SU-DHL-6 (cell line): ENCODE data around the gene SERPINA3.
"Not testable (repeated sequence)": the region's sequence is repeated elsewhere in the genome, so short reads cannot be mapped to it uniquely, and the experiment has no call there.

Experiments
- H2AFZ ChIP-seq: fragments of 200-600 bp; sonication (generic); 2 replicates; pipeline ENCODE4 v1.6.1; 2014; ENCODE audit warnings: low read depth, mild to moderate bottlenecking, moderate library complexity, mixed read lengths, antibody characterized with exemption, low read length; ENCODE audit not compliant: severe bottlenecking
- H3F3A ChIP-seq: fragments of 200-600 bp; shearing (Covaris generic); 2 replicates; pipeline ENCODE4 v1.6.0; 2016; ENCODE audit warnings: antibody characterized with exemption, mild to moderate bottlenecking; ENCODE audit not compliant: insufficient read depth
- H3K27ac ChIP-seq: fragments of 200-600 bp; sonication (generic); 2 replicates; pipeline ENCODE4 v1.5.1; 2016; ENCODE audit warnings: low read depth, mild to moderate bottlenecking, low read length, moderate library complexity, mixed read lengths
- H3K27me3 ChIP-seq: fragments of 200-600 bp; sonication (generic), shearing (Covaris generic); 2 replicates; pipeline ENCODE4 v1.6.0; 2014; ENCODE audit warnings: mild to moderate bottlenecking, low read length
- H3K36me3 ChIP-seq: fragments of 200-600 bp; sonication (generic); 2 replicates; pipeline ENCODE4 v1.6.1; 2014; ENCODE audit warnings: mild to moderate bottlenecking, low read length, mixed read lengths
- H3K4me2 ChIP-seq: fragments of 300-600, 200-600 bp; shearing (Covaris generic), sonication (generic); 2 replicates; pipeline ENCODE4 v1.6.0; 2014; ENCODE audit warnings: low read length, low read depth, mild to moderate bottlenecking; ENCODE audit not compliant: poor library complexity, severe bottlenecking
- H3K4me3 ChIP-seq: fragments of 200-600 bp; sonication (generic); 2 replicates; pipeline ENCODE4 v1.5.1; 2014; ENCODE audit warnings: antibody characterized with exemption, low read length, mild to moderate bottlenecking, mixed read lengths; ENCODE audit not compliant: insufficient read depth, poor library complexity, severe bottlenecking
- H3K79me2 ChIP-seq: fragments of 200-600 bp; sonication (generic); 2 replicates; pipeline ENCODE4 v1.6.1; 2014; ENCODE audit warnings: mild to moderate bottlenecking, low read length, moderate library complexity; ENCODE audit not compliant: insufficient read depth
- H3K9ac ChIP-seq: fragments of 200-600 bp; sonication (generic); 2 replicates; pipeline ENCODE4 v1.7.0; 2014; ENCODE audit warnings: mild to moderate bottlenecking, low read length
- H3K9me2 ChIP-seq: fragments of 200-600 bp; sonication (generic); replicated peaks from 2 replicates; pipeline ENCODE4 v1.6.1; 2014; ENCODE audit warnings: low read length; ENCODE audit not compliant: insufficient read depth
- H3K9me3 ChIP-seq: fragments of 200-600 bp; sonication (generic); 2 replicates; pipeline ENCODE4 v1.6.1; 2014; ENCODE audit warnings: low read length, mixed read lengths; ENCODE audit not compliant: insufficient read depth
- H4K20me1 ChIP-seq: fragments of 200-600 bp; sonication (generic); 2 replicates; pipeline ENCODE4 v1.6.1; 2014; ENCODE audit warnings: low read depth, mild to moderate bottlenecking, antibody characterized with exemption, low read length, moderate library complexity, mixed read lengths
- EZH2phosphoT487 ChIP-seq: fragments of 200-600 bp; sonication (generic), shearing (Covaris generic); conservative IDR thresholded peaks from 2 replicates; pipeline ENCODE4 v1.6.1; 2018; ENCODE audit warnings: mild to moderate bottlenecking, antibody characterized with exemption, low read length, moderate library complexity, mixed read lengths
- TF ChIP-seq, protein P1 (sequence below): fragments of 200-600 bp; sonication (generic); IDR thresholded peaks from one replicate; pipeline ENCODE4 v1.5.1; 2017; ENCODE audit warnings: antibody characterized with exemption, mild to moderate bottlenecking, low read length, moderate library complexity; ENCODE audit not compliant: insufficient read depth, poor library complexity, severe bottlenecking

Gene SERPINA3

DNA sequence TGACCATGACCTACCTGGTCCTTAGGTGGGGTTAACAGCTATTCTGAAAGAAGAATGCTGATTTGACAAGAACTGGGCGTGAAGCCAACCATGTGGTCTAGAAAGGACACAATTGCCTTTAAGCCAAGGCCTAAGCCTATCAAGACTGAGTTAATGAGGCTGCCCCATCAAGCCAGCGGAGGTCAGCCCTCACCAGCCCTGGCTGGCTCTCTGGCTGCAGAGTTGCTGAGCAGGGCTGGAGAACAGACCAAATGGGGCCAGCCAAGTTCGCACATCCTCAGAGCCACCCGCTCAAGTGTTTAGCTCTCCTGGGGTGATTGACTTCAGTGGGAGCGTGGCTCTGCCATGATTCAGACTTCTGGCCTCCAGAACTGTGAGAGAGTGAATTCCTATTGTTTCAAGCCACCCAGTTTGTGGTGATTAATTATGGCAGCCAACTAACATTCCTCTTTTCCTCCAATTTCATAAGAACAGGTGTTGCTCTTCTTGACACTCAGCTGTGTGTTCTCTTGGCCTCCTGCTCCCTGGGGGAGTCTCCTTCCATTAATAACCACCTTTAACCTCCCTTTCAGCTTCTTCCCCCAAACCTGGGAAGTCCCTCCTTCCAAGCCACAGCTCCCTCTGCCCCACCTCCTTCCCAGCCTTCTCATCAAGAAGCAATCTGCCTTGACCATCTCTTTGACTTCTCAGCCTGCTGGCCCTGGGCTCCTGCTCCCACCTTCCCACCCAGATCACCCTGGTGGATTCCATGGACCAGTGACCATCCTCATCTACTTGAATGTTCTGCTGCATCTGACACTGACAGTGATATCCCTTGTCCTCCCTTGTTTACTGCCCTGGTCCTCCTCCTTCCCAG lies 36.2 kb upstream of the SERPINA3 start:
- Histone ChIP-seq H3K36me3 (no peaks in the 10 kb centered on the region), H3K27ac (no peak overlapping the region), H3K27me3 (no peaks in the 10 kb centered on the region), H3F3A (no peaks in the 10 kb centered on the region), H3K79me2 (no peaks in the 10 kb centered on the region), H3K4me2 (no peak overlapping the region), H2AFZ (no peak overlapping the region), H3K9ac (no peak overlapping the region), H3K9me2 (no peaks in the 10 kb centered on the region), H4K20me1 (no peaks in the 10 kb centered on the region), H3K4me3 (no peak overlapping the region), H3K9me3 (no peaks in the 10 kb centered on the region)
- no peak for TF ChIP-seq EZH2phosphoT487
- TF ChIP-seq, protein P1, sequence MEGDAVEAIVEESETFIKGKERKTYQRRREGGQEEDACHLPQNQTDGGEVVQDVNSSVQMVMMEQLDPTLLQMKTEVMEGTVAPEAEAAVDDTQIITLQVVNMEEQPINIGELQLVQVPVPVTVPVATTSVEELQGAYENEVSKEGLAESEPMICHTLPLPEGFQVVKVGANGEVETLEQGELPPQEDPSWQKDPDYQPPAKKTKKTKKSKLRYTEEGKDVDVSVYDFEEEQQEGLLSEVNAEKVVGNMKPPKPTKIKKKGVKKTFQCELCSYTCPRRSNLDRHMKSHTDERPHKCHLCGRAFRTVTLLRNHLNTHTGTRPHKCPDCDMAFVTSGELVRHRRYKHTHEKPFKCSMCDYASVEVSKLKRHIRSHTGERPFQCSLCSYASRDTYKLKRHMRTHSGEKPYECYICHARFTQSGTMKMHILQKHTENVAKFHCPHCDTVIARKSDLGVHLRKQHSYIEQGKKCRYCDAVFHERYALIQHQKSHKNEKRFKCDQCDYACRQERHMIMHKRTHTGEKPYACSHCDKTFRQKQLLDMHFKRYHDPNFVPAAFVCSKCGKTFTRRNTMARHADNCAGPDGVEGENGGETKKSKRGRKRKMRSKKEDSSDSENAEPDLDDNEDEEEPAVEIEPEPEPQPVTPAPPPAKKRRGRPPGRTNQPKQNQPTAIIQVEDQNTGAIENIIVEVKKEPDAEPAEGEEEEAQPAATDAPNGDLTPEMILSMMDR = no peak

GRCh38 chr14:94577472-94577871 lies 34.7 kb upstream of the SERPINA3 start:
- H3K27me3 ChIP-seq, H3F3A ChIP-seq, H3K9me2 ChIP-seq, H3K9ac ChIP-seq, H3K36me3 ChIP-seq, H3K27ac ChIP-seq, H3K79me2 ChIP-seq, H3K4me2 ChIP-seq, H3K9me3 ChIP-seq, H3K4me3 ChIP-seq, H2AFZ ChIP-seq, H4K20me1 ChIP-seq: not testable (repeated sequence)

GRCh38 chr14:94578712-94579111 lies 33.5 kb upstream of the SERPINA3 start:
- Histone ChIP-seq H3K79me2 (no peaks in the 10 kb centered on the region), H3K9me3 (no peaks in the 10 kb centered on the region), H3F3A (no peaks in the 10 kb centered on the region), H3K9me2 (no peaks in the 10 kb centered on the region), H3K9ac (no peak overlapping the region), H4K20me1 (no peaks in the 10 kb centered on the region), H3K4me3 (no peak overlapping the region), H3K27me3 (no peaks in the 10 kb centered on the region), H3K36me3 (no peaks in the 10 kb centered on the region), H3K4me2 (no peak overlapping the region), H2AFZ (no peak overlapping the region), H3K27ac (no peak overlapping the region)
- TF ChIP-seq, protein P1 = no peak
- TF ChIP-seq EZH2phosphoT487 = no peak
